Measurements from ENCODE around the gene CLPTM1.
A peak's percentile ranks its signal among the peaks of the same experiment; 100 is the strongest.
"Not testable (repeated sequence)": the region's sequence is repeated elsewhere in the genome, so short reads cannot be mapped to it uniquely, and the experiment has no call there.

Gene CLPTM1

GRCh38 chr19:44954649-44955504, at the start of gene CLPTM1:
CLPTM1 (plus strand) TSS chr19:44955380; CDS start chr19:44955396, 16 bp downstream.
- DNase-seq = peak; percentile 99

GRCh38 chr19:44905437-44906160, 49.6 kb upstream of the CLPTM1 start, which contains the start of gene APOE:
APOE (plus strand) TSS chr19:44905796; CDS start chr19:44906625, 829 bp downstream.
- peak; percentile 40 for DNase-seq

- DNase-seq = no peak
Measured at GRCh38 chr19:44907613-44908012, 47.6 kb upstream of the CLPTM1 start.

- no peak for DNase-seq
Measured at GRCh38 chr19:44908074-44908835, 46.9 kb upstream of the CLPTM1 start.

- no peak for DNase-seq
Measured at GRCh38 chr19:44908836-44909261, 46.3 kb upstream of the CLPTM1 start.

- DNase-seq = no peak
Measured at GRCh38 chr19:44909775-44910174, 45.4 kb upstream of the CLPTM1 start.

- DNase-seq = not testable (repeated sequence)
Measured at GRCh38 chr19:44911896-44912295, 43.3 kb upstream of the CLPTM1 start.

- no peak for DNase-seq
Measured at GRCh38 chr19:44912854-44913253, 42.3 kb upstream of the CLPTM1 start.

GRCh38 chr19:44913512-44914432, 41.4 kb upstream of the CLPTM1 start:
- DNase-seq = not testable (repeated sequence)

- peak; percentile 92 for DNase-seq
Measured at GRCh38 chr19:44914433-44915206, 40.6 kb upstream of the CLPTM1 start, which contains the start of gene APOC1. APOC1 (plus strand) TSS chr19:44914608; CDS start chr19:44914892, 284 bp downstream.

GRCh38 chr19:44924243-44924725, 30.9 kb upstream of the CLPTM1 start:
- no peak for DNase-seq

GRCh38 chr19:44925114-44925891, 29.9 kb upstream of the CLPTM1 start:
- DNase-seq = no peak

- DNase-seq = not testable (repeated sequence)
Measured at GRCh38 chr19:44926245-44927077, 28.7 kb upstream of the CLPTM1 start.

- DNase-seq = no peak
Measured at GRCh38 chr19:44927746-44928145, 27.4 kb upstream of the CLPTM1 start.

- DNase-seq = no peak
Measured at GRCh38 chr19:44930088-44930487, 25.1 kb upstream of the CLPTM1 start.

GRCh38 chr19:44931541-44931940, 23.6 kb upstream of the CLPTM1 start:
- no peak for DNase-seq

- no peak for DNase-seq
Measured at GRCh38 chr19:44939668-44940067, 15.5 kb upstream of the CLPTM1 start.

- no peak for DNase-seq
Measured at GRCh38 chr19:44942067-44942571, 13.1 kb upstream of the CLPTM1 start, which contains the start of gene APOC4. APOC4 (plus strand) TSS chr19:44942237; CDS start chr19:44942278, 41 bp downstream.

- no peak for DNase-seq
Measured at GRCh38 chr19:44943801-44944249, 11.4 kb upstream of the CLPTM1 start.
